WERI-Rb-1 (cell line): ENCODE results near the gene SMIM41.

Source experiments
- DNase-seq: peaks from one replicate; pipeline ENCODE4 v3.0.0-alpha.2; 2020
- H3K27ac ChIP-seq: fragments of 250-450 bp; sonication (Bioruptor Pico); 2 replicates; pipeline ENCODE4 v1.5.1; 2020; ENCODE audit warnings: mild to moderate bottlenecking, moderate library complexity
- H3K27me3 ChIP-seq: fragments of 250-450 bp; sonication (Bioruptor Pico); 2 replicates; pipeline ENCODE4 v1.5.1; 2021; ENCODE audit warnings: mild to moderate bottlenecking, low read depth, moderate library complexity; ENCODE audit not compliant: insufficient read depth, severe bottlenecking
- H3K36me3 ChIP-seq: fragments of 250-450 bp; sonication (Bioruptor Pico); 2 replicates; pipeline ENCODE4 v1.5.1; 2020; ENCODE audit warnings: mild to moderate bottlenecking, moderate library complexity
- H3K4me3 ChIP-seq: 2 replicates; pipeline ENCODE4 v1.5.1; 2011; ENCODE audit warnings: low read depth, mild to moderate bottlenecking, control low read depth, low read length
- H3K9me3 ChIP-seq: fragments of 250-450 bp; sonication (Bioruptor Pico); 2 replicates; pipeline ENCODE4 v1.5.1; 2021; ENCODE audit warnings: mild to moderate bottlenecking, moderate library complexity; ENCODE audit not compliant: severe bottlenecking
- CTCF ChIP-seq: IDR thresholded peaks from 2 replicates; pipeline ENCODE4 v1.5.1; 2011; ENCODE audit warnings: low read depth, mild to moderate bottlenecking, control low read depth, inconsistent platforms, low read length

The SMIM41 gene

GRCh38 chr12:52074971-52075724, 4.4 kb upstream of the SMIM41 start:
- no peak overlapping the region for H3K27ac ChIP-seq
- H3K27me3 ChIP-seq = no peaks in the 10 kb centered on the region
- H3K4me3 ChIP-seq = no peak overlapping the region
- peaks cover 58% of the 10 kb centered on the region for H3K36me3 ChIP-seq
- no peak for DNase-seq
- no peaks in the 10 kb centered on the region for H3K9me3 ChIP-seq
- TF ChIP-seq CTCF = no peak

GRCh38 chr12:52076811-52077210, 2.7 kb upstream of the SMIM41 start:
- TF ChIP-seq CTCF = no peak
- no peak for DNase-seq
- H3K4me3 ChIP-seq = no peak overlapping the region
- H3K9me3 ChIP-seq = no peaks in the 10 kb centered on the region
- no peaks in the 10 kb centered on the region for H3K27me3 ChIP-seq
- peaks cover 55% of the 10 kb centered on the region for H3K36me3 ChIP-seq
- H3K27ac ChIP-seq = no peak overlapping the region

DNA sequence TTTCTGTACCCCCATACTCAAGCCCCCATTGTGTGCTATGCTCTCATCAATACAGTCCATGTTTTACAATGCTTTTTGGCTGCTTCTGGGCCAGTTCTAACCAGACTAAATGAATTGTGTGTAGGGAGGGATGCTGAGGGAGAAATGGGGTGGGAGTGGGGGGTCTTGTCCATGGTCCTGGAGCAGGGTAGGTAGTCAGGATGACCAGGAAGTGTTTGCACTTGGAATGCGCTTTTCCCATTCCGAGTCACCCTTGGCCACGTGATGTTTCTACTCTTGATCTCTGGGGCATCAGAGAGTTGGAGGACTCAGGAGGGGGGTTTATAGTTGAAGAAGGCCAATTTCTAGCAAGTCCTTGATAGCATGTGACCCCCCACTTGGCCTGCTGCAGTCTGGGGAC, 1.2 kb upstream of the SMIM41 start:
- H3K36me3 ChIP-seq = peaks cover 40% of the 10 kb centered on the region
- no peak for TF ChIP-seq CTCF

GRCh38 chr12:52080403-52081251, 1.1 kb downstream of the SMIM41 start:
- Histone ChIP-seq H3K4me3 (no peak overlapping the region), H3K36me3 (peaks cover 22% of the 10 kb centered on the region), H3K27ac (no peak overlapping the region), H3K9me3 (no peaks in the 10 kb centered on the region), H3K27me3 (peaks cover 5% of the 10 kb centered on the region)
- no peak for DNase-seq
- TF ChIP-seq CTCF = no peak

More for the DNA sequence above, 1.2 kb upstream of the SMIM41 start:
- Histone ChIP-seq H3K27ac (no peak overlapping the region), H3K9me3 (no peaks in the 10 kb centered on the region), H3K4me3 (no peak overlapping the region), H3K27me3 (no peaks in the 10 kb centered on the region)
- DNase-seq = no peak

GRCh38 chr12:52081263-52081733, 1.8 kb downstream of the SMIM41 start:
- H3K27ac ChIP-seq = no peak overlapping the region
- DNase-seq = peak; percentile 30
- H3K9me3 ChIP-seq = no peaks in the 10 kb centered on the region
- no peak overlapping the region for H3K4me3 ChIP-seq
- H3K27me3 ChIP-seq = peaks cover 12% of the 10 kb centered on the region
- TF ChIP-seq CTCF = no peak
- H3K36me3 ChIP-seq = peaks cover 15% of the 10 kb centered on the region
